GM21717 (cell line): ENCODE results near the gene CER1.
"Not testable (repeated sequence)": the region's sequence is repeated elsewhere in the genome, so short reads cannot be mapped to it uniquely, and the experiment has no call there.

Experiments
- ATAC-seq: cut with Tn5 transposase; IDR thresholded peaks from one replicate; pipeline ENCODE4 v1.9.1; 2021; ENCODE audit warnings: mild to moderate bottlenecking, moderate library complexity; ENCODE audit not compliant: unreplicated experiment

The CER1 gene

DNA sequence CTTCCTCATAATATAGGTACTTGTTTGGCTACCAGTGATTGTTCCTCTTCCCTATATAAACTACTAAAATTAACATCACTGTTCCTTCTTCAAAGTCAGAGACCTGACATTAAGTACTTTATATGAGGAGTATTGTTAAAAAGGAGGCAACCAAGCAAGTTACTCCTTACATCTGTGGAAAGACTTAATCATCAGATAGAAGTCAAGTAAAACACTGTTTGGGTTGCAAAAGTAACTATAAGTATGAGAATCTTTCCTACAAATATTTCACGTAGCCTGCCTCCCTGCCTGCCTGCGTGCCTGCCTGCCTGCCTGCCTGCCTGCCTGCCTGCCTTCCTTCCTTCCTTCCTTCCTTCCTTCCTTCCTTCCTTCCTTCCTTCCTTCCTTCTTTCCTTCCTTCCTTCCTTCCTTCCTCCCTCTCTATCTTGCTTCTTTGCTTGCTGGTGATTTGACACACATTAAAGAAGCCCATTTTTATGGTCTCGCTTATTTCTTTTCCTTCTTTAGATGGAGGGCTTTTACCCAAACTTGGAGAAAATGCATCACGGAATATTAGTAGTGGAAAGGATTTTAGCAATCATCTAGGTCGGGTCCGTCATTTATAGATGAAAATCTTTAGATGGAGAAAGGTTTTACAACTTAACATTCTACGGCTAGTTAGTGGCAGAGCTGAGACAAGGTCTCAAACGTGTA, 3.2 kb downstream of the CER1 start:
- no peak for ATAC-seq

DNA sequence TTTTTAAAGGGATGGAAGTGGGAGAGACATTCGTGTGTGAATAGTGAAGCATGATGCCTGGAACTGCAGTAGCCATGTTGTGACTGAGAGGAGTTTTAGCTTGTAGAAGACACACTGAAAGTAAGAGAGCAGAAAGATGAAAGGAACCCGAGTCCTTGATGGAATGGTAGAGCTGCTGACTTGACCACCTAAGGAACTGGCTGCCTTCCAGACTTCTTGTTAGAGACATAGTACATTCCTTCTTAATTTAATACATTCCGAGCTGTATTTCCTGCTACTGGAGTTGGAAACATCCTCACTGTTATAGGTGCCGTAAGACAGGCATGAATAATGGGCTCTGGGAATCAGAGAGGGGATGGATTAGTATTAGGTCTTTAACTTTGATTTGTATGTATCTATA, 7.4 kb downstream of the CER1 start:
- no peak for ATAC-seq

DNA sequence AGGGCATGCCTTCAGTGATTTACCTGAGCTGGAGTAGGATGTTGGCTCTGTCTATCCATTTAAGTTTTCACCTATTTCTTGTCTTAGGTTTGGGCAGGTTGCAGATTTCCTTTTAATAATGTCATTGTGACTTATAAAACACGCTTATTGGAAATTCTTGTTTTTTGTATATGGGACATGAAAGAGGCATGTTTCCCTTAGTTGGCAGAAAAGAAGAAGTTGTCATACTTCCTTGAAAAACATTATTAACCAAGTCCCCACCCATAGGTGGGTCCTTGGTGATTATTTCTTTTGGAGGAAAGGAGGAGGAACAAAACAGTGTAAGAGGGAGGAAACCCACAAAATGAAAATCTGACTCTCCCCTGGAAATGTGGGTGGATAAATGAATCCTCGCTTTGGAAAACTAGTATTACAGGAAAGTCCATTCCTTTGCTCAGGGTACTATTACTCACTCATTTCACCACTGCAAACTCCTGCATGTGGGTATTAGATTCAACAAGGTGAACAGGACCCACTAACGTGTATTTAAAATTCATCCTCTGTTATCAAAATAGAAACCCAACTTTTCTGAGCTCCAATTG, 9.3 kb downstream of the CER1 start:
- ATAC-seq, result no peak

- ATAC-seq, result no peak
Observed at GRCh38 chr9:14710804-14711203, 11.7 kb downstream of the CER1 start.

GRCh38 chr9:14706530-14707140, 15.9 kb downstream of the CER1 start:
- ATAC-seq, result peak; percentile 71

DNA sequence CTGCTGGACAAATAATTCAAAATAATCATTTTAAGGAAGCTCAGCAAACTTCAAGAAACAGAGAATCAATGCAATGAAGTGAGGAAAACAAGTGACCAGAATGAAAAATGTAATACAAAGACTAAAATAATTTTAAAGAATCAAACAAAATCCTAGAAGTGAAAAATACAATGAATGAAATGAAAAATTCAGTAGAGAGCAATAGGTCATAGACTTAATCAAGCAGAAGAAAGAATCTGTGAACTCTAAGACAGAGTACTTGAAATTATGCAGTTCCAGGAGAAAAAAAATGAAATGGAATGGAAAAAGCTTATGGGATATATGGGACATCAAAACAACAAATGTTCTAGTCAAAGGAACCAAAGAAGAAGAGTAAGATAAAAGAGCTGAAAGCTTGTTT, 17.5 kb downstream of the CER1 start:
- ATAC-seq, result no peak

DNA sequence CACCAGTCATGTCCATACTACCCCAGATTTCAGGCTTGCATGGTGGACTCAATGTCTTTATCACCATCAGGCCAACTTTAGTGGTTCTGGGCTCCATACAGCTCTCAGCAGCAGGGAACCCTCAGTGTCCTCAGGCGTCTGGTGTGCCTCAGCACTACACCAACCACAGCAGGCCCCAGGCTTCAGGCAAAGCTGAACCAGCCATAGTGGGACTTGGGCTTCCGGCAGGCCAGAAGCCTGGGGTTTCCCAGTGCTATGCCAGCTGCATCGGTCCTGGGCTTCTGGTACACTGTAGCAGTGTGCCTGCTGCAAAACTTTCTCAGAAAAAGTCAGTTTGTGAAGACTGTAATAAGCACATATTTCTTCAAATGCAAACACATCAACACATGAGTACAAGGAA, 18.3 kb downstream of the CER1 start:
- ATAC-seq, result no peak

DNA sequence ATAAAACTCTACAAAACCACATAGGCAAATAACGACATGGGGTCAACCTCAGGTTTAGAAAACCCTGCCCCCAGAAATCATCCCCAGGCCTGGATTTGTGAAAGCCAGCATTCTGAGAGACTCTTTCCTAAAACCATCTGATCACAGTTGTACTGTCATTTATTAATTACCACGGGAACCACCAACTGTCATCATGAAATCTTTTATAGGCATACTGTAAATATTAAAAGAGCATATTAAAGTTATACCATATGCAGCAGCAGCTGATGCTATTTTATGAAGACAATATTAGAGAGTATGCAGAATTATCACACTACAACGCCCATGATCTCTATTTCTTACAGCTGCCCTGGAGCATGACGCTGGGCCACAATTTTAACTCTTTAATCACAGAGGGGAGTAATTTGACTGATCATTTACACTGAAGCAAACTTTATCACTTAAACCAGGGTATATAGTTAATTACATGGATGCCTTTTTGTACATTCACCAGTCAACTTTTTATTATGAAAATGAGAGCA, 20.3 kb downstream of the CER1 start:
- ATAC-seq, result no peak

- peak; percentile 74 for ATAC-seq
Observed at GRCh38 chr9:14693251-14693861, 29.2 kb downstream of the CER1 start, which contains the start of gene ZDHHC21. TSS of gene ZDHHC21 (minus strand) at chr9:14693432. CDS start at chr9:14674340, 19,092 bp downstream.

DNA sequence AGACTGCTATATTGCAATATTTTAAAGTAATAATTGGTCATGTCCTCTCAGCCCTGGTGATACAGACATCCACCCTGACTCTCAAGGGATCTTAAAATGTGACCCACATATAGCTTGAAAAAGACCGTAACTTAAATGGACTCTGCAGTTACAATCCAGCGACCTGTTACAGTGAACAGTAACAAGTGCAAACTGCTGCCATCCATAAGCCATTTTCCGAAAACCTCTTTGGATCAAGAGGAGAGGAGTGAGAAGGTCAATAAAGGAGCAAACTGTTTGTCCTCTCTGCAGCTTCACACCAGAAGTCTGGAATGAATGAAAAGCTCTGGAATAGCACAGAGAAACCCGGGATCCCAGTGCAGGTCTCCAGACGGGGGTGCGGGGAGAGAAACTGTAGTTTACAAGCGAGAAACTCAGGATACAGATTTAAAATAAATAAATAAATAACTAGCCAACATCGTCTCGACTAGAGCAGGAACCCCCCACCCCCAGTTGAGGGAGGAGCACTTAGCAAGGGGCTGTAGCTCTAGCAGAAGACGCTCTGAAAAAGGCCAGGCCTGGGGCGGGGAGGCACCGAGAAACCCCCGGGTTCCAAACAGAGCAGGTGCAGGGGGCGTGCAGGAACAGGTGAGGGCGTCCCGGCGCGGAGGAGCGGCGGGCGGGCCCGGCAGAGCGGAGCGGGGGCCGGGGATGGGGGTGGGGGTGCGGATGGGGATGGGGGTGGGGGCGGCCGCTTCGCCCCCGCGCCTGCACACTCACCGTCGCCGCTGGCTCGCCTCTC, 29.9 kb downstream of the CER1 start:
- ATAC-seq, result peak; percentile 41

DNA sequence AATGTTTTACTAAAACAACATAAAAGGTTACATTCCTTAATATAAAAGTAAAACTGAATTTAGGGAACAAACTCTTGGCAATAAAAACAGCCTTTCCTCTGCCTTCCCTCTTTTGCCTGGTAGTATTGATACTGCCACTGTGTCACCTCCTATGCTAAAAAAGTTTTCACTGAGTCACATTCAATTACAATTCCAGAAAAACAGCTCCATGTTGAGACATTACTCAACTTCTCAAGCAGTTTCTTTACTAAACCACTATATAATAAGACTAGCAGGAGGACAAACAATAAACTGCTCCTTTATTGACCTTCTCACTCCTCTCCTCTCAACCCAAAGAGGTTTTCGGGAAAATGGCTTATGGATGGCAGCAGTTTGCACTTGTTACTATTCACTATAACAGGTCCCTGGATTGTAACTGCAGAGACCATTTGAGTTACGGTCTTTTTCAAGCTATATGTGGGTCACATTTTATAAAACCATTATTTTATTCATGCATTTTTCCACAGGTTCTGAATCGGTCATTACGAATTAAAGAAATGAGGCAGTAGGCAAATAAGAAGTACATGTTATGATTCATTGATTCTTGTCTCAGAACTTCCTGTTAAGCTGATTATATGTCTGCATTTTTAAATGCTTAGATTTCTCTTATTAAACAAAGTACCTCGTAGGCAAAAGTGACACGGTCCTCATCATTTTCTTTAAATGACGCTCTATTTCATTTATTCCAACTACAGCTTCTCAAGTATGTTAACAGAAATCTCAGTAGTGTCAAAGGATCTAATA, 31.4 kb downstream of the CER1 start:
- ATAC-seq, result no peak

GRCh38 chr9:14687042-14687719, 35.4 kb downstream of the CER1 start:
- ATAC-seq, result no peak

DNA sequence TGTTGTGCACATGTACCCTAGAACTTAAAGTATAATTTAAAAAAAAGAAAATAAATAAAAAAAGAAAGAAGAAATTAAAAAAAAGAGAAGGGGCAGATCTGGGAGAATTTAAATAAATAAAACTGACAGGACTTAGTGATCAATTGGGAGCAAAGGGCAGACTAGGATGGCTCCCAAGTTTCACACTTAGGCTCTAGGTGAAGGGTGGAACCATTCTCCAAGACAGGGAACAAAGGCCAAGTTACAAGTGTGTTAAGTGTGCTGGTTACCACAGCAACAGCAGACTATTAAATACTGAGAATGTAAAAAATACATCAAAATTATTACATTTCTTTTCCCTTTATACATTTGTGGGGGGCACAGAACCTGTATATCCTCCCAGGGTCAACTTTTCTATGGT, 36.4 kb downstream of the CER1 start:
- no peak for ATAC-seq

GRCh38 chr9:14682616-14683015, 39.9 kb downstream of the CER1 start:
- not testable (repeated sequence) for ATAC-seq

DNA sequence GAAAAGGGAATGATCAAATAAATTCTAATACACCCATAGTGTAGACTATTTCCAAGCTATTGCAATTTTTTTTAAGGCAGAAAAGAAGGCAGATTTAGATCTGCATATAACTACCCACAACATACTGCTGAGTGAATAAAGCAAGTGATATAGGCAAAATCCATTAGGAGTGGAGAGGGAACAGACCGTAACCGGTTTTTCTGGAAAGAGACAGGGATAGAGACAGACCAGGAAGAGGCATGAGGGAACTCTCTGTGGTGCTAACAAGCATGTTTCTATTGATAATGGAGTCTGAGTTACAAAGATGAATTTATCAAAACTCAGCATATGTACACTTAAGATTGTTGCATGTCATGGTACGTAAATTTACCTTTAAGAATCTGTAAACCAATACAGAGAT, 43.8 kb downstream of the CER1 start:
- no peak for ATAC-seq

GRCh38 chr9:14677872-14678271, 44.7 kb downstream of the CER1 start:
- ATAC-seq, result no peak

- no peak for ATAC-seq
Observed at GRCh38 chr9:14677396-14677795, 45.1 kb downstream of the CER1 start.

DNA sequence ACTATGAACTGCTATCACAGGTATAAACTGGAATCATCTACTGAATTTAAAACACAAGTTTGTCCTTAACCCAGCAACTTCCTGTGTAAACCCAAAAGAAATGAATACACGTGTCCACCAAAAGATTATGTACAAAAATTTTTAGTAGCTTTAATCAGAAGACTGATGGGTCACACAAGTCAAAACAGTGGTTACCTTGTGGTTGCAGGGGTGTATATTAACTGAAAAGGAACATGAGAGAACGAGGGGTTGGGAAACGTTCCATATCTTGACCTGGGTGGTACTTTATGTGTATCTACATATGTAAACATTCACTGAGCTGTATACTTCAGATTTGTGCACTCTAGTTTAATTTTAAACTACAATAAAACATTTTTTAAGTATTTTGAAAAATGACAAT, 47.9 kb downstream of the CER1 start:
- ATAC-seq, result no peak

DNA sequence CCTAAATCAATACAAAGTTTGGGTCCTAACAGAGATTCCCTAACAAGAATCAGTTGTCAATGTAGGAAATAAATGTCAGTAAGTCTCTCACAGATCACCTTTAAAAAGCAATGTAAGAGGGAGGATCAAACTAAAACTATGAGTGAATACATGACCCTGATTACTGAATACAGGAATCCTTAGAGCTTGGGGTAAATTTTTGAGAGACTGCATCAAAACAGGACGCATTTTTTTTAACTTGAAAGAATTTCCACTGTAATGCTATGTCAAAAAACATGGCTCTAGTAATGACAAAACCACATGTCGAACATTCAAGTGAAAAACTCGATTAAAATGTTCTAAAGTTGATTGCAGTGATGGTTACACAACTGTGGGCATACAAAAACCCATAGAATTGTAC, 51.2 kb downstream of the CER1 start:
- no peak for ATAC-seq

GRCh38 chr9:14670718-14671117, 51.8 kb downstream of the CER1 start:
- no peak for ATAC-seq
